Panc1 (cell line): Measurements from ENCODE around the gene DNM1. TPM values are rescaled to one million over a fixed set of nuclear protein-coding genes. Genes with fewer than 3 reads are reported as not detected.

Source experiments
- ATAC-seq: fragments of 200-7000 bp; cut with Tn5 transposase; 2 replicates; pipeline ENCODE4 v1.9.1; 2020; ENCODE audit warnings: mild to moderate bottlenecking, moderate library complexity
- BruUV-seq: library from RNA; stranded (reverse); fragments of 400-500 nt; replicated peaks from 2 replicates; lab custom pipeline; 2021; lab: Mats Ljungman, UMichigan
- CTCF ChIA-PET: fragments of 300-600 bp; sonication (Branson Sonifier 250); formaldehyde crosslinking; loops from one replicate; lab custom pipeline; 2022; ENCODE audit warnings: antibody characterized with exemption; lab: Charles Lee
- POLR2A ChIA-PET: fragments of 300-600 bp; sonication (Branson Sonifier 250); formaldehyde crosslinking; loops from one replicate; lab custom pipeline; 2022; ENCODE audit warnings: antibody characterized with exemption; lab: Charles Lee
- DNase-seq: peaks from one replicate; pipeline ENCODE4 v3.0.0-alpha.2; 2010; ENCODE audit warnings: low read depth, low spot score
- H3K27ac ChIP-seq: 2 replicates; pipeline ENCODE4 v1.5.1; 2011; ENCODE audit warnings: mild to moderate bottlenecking, low read length, inconsistent platforms
- H3K27me3 ChIP-seq: fragments of 200-500 bp; sonication (Bioruptor generic); 2 replicates; pipeline ENCODE4 v1.6.0; 2014; ENCODE audit warnings: low read length, inconsistent platforms; ENCODE audit not compliant: control insufficient read depth, insufficient read depth
- H3K36me3 ChIP-seq: fragments of 200-500 bp; sonication (Bioruptor generic); 2 replicates; pipeline ENCODE4 v1.5.1; 2014; ENCODE audit warnings: inconsistent platforms, mild to moderate bottlenecking, low read length, moderate library complexity; ENCODE audit not compliant: control insufficient read depth, insufficient read depth
- H3K4me1 ChIP-seq: 2 replicates; pipeline ENCODE4 v1.5.1; 2011; ENCODE audit warnings: inconsistent platforms, mild to moderate bottlenecking, low read length, moderate library complexity; ENCODE audit not compliant: control insufficient read depth, insufficient read depth
- H3K4me3 ChIP-seq, 2 experiments: 2 replicates each; pipeline ENCODE4 v1.5.1; 2011 to 2012; ENCODE audit warnings: low read depth in 2 of 2, low read length in 2 of 2, mild to moderate bottlenecking in 2 of 2, inconsistent platforms in 1 of 2, moderate library complexity in 1 of 2
- H3K9me3 ChIP-seq: fragments of 200-500 bp; sonication (Bioruptor generic); 2 replicates; pipeline ENCODE4 v1.5.1; 2014; ENCODE audit warnings: low read depth, mild to moderate bottlenecking, inconsistent platforms, low read length, moderate library complexity; ENCODE audit not compliant: control insufficient read depth, insufficient read depth
- CTCF ChIP-seq: fragments of 450-650 bp; IDR thresholded peaks from 2 replicates; pipeline ENCODE4 v1.5.1; 2017; ENCODE audit warnings: mild to moderate bottlenecking
- POLR2AphosphoS5 ChIP-seq: IDR thresholded peaks from 2 replicates; pipeline ENCODE4 v1.6.1; 2012; ENCODE audit warnings: mild to moderate bottlenecking, low read depth, low read length, moderate library complexity
- REST ChIP-seq, 2 experiments: IDR thresholded peaks; 2 replicates each; pipeline ENCODE4 v1.6.1; 2011 to 2012; ENCODE audit warnings: low read depth in 2 of 2, control low read depth in 1 of 2, low read length in 1 of 2, mild to moderate bottlenecking in 1 of 2, moderate library complexity in 1 of 2; ENCODE audit not compliant: insufficient read depth in 1 of 2
- SIN3A ChIP-seq: IDR thresholded peaks from 2 replicates; pipeline ENCODE4 v1.6.1; 2012; ENCODE audit warnings: low read depth, mild to moderate bottlenecking, low read length, moderate library complexity, borderline replicate concordance; ENCODE audit not compliant: insufficient read depth
- TCF7L2 ChIP-seq: IDR thresholded peaks from 2 replicates; pipeline ENCODE4 v1.6.1; 2011; ENCODE audit warnings: mild to moderate bottlenecking, low read depth, low read length, inconsistent platforms
- in situ Hi-C: cut with HindIII; loops from 2 replicates; pipeline ENCODE4 v1.10.0; 2016; ENCODE audit warnings: low sequenced_read_pairs, low pct_unique_long_range_greater_than_20kb
- intact Hi-C: fragments of 100-400 bp; cut with micrococcal nuclease; formaldehyde crosslinking; loops from one replicate; pipeline ENCODE4 v1.10.0; 2022; ENCODE audit not compliant: unreplicated experiment
- total RNA-seq: library from RNA; stranded (reverse); gene quantifications from one replicate; pipeline ENCODE4 v1.2.1, GENCODE V29; 2021; ENCODE audit not compliant: unreplicated experiment

DNM1 gene
- total RNA-seq, 1 experiment from 2014 or later, result 18.7 TPM

DNA sequence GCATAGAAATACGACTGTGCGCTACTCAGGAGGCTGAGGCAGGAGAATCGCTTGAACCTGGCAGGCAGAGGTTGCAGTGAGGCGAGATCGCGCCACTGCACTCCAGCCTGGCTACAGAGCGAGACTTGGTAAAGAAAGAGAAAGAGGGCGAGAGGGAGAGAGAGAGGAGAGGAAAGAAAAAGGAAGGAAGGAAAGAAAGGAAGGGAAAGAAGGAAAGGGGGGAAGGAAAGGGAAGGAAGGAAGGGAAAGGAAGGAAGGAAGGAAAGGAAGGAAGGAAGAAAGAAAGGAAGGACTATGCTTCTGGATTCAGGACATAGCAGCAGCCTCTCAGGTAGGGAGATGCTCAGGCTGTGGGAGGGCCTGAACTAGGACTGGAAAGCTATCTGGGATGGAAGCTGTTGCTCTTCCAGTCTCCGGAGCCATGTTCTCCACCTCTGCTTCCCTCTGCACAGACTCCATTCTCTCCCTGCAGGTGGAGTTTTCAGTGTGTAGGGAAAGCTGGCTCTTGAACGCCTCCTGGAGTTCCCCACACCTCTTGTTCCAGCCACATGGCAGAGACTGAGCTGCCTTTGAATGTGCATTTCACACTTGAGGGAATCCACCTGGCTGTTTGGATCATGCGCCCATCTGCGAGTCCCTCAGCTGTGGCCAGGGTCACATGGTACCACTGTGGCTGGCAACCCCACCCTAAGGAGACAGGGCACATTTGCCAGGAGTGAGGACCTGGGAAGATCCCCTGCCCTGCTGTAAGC is 82.0 kb downstream of the DNM1 start:
- no peaks in the 10 kb centered on the region for H3K4me1 ChIP-seq
- no peak for TF ChIP-seq TCF7L2
- TF ChIP-seq REST (IDR thresholded peaks at IDR 0.05; ENCODE audit: insufficient read depth in 1 of 2, low read depth in 2 of 2, low read length in 1 of 2), result no peak
- no peak for TF ChIP-seq CTCF
- no peak for TF ChIP-seq POLR2AphosphoS5
- no peak for TF ChIP-seq SIN3A
- H3K27ac ChIP-seq, result no peak overlapping the region
- ChIA-PET CTCF (no interaction called here), POLR2A (no interaction called here)
- ATAC-seq (no peak), DNase-seq (no peak)
- in situ Hi-C loops, result no loop called here
- no peaks in the 10 kb centered on the region for H3K27me3 ChIP-seq
- H3K36me3 ChIP-seq, result no peaks in the 10 kb centered on the region
- H3K9me3 ChIP-seq, result no peaks in the 10 kb centered on the region
- intact Hi-C loops, result no loop called here
- no TSS peak for BruUV-seq
- no peak overlapping the region for H3K4me3 ChIP-seq

- no peak overlapping the region for H3K27ac ChIP-seq
- no peaks in the 10 kb centered on the region for H3K4me1 ChIP-seq
- H3K36me3 ChIP-seq, result no peaks in the 10 kb centered on the region
- no peak overlapping the region for H3K4me3 ChIP-seq
- intact Hi-C loops, result no loop called here
- BruUV-seq, result no TSS peak
- CTCF ChIA-PET, result no interaction called here
- DNase-seq (no peak), ATAC-seq (no peak)
- no peak for TF ChIP-seq CTCF
- no peak for TF ChIP-seq SIN3A
- no peak for TF ChIP-seq REST (IDR thresholded peaks at IDR 0.05; ENCODE audit: insufficient read depth in 1 of 2, low read depth in 2 of 2, low read length in 1 of 2)
- TF ChIP-seq POLR2AphosphoS5, result no peak
- no peak for TF ChIP-seq TCF7L2
- H3K27me3 ChIP-seq, result no peaks in the 10 kb centered on the region
- POLR2A ChIA-PET, result no interaction called here
- no peaks in the 10 kb centered on the region for H3K9me3 ChIP-seq
- in situ Hi-C loops, result no loop called here
Measured at GRCh38 chr9:128286440-128286839, 83.3 kb downstream of the DNM1 start.
